ENCODE measurements around the gene CAVIN1.
"Not testable (repeated sequence)": the region's sequence is repeated elsewhere in the genome, so short reads cannot be mapped to it uniquely, and the experiment has no call there.

CAVIN1 gene

DNA sequence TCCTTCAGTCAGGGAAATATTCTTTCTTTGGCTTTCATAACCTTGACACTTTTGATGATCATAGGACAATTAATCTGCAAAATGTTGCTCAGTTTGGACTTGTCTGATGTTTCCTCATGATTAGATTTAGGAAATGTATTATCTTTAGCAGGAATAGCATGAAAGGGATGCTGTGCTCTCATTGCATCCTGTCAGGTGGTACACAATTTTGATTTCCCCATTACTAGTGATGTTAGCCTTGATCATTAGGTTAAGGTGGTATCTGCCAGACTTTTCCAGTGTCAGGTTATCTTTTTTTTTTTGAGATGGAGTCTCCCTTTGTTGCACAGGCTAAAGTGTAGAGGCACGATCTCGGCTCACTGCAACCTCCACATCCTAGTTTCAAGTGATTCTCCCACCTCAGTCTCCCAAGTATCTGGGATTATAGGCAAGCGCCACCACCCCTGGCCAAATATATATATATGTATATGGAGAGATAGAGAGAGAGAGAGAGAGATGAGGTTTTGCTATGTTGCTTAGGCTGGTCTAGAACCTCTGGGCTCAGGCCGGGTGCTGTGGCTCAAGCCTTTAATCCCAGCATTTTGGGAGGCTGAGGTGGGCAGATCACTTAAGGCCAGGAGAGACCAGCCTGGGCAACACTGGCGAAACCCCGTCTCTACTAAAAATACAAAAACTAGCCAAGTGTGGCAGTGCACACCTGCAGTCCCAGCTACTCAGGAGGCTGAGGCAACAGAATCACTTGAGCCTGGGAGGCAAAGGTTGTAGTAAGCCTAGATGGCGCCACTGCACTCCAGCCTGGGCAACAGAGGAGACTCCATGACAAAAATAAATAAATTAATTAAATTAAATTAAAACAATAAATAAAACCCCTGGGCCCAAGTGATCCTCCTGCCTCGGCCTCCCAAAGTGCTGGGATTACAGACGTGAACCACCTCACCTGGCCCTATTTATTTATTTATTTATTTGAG lies 15.8 kb upstream of the CAVIN1 start:
- DNase-seq: no peak

DNA sequence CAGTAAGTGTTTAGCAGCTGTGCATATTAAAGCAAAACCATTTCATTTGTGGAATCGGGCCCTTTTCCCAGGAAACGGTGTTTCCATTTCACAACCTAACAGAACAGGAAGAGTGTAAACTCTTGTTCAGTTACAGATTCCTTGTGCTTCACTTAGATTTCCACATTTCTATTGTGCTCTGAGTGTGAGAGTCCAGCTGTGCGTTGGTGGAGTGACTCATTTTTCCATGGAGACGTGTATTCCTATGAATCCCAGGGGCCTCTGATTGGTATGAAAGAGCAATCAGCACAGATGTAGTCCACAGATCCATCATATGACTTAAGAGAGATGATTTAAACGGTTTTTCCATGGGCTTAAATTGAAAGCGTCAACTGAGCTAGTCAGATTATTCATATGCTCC lies 13.3 kb upstream of the CAVIN1 start:
- no peak for DNase-seq

DNA sequence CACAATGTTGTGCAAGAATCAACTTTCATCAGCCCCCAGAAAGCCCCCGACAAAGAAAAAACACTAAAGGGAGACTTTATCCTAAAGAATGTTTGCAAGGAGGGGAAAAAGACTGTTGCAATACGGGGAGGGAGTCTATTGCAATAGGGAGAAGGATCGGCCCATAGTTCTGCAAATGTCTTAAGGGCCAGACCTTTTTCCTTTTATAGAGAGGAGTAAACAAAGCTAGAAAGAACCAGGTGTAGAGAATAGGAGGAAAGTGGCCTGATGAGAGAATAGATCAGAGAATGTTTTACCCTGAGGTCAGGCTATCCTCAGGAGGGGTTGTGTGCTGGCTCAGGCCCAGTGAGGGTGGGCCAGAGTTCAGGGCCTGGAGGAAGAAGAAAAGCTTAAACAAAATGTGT lies 8.7 kb upstream of the CAVIN1 start:
- no peak for DNase-seq

DNA sequence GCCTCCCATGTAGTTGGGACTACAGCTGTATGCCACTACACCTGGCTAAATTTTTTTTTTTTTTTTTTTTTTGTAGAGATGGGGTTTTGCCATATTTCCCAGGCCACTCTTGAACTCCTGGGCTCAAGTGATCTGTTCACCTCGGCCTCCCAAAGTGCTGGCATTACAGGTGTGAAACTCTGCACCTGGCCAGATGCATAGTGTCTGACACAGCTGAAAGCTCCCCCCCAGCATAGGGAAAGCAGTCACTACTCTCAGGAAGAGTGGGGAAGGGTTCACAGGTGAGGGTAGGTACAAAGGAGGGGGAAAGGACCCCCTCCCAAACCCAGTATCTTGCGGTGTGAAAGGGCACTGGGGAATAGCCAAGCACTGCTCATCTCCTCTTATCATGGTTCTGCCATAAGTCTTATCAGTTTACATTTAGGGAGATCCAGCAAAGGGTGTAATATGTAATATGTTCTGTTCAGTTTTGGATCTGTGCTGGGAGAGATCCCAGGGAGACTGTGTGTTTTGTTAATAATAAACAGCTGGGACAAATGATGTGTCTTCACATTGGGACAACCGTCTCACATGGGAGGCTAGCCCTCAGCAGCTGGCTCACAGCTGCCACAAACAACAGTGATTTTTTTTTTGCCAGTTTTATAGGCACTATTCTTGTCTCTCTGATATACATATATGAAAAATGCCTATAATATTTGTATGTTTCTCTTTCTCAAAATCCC lies 6.8 kb upstream of the CAVIN1 start:
- no peak for DNase-seq

DNA sequence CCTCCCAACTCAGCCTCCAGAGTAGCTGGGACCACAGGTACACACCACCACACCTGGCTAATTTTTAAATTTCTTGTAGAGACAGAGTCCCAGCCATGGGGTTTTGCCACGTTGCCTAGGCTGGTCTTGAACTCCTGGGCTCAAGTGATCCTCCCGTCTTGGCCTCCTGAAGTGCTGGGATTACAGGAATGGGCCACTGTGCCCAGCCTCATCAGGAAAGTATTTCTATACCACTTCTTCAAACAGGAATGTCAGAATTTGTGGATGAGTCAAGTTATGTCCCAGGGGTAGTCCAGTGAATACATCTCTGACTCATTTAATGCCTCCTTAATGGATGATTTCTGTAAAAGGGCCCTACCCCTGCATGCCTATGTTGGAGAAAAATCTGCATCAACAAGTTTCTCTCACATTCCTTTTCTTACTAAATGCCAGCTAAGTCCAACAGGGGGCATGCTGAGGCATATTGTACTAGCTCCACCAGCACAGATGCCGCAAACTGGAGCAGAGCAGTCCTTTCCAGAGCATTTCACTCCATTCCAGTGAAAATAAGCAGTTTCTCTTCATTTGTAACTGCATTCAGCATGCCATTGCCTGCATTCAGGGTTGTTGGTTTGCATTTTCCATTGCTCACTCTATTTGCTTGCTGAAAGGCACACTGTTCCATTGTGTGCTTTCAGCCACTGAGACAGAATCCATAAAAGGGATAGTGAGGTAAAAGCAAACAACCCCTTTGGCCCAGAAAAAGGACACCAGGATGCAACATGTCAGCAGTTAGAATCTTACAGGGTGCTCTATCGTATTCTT lies 5.3 kb upstream of the CAVIN1 start:
- peak; percentile 41 for DNase-seq

DNA sequence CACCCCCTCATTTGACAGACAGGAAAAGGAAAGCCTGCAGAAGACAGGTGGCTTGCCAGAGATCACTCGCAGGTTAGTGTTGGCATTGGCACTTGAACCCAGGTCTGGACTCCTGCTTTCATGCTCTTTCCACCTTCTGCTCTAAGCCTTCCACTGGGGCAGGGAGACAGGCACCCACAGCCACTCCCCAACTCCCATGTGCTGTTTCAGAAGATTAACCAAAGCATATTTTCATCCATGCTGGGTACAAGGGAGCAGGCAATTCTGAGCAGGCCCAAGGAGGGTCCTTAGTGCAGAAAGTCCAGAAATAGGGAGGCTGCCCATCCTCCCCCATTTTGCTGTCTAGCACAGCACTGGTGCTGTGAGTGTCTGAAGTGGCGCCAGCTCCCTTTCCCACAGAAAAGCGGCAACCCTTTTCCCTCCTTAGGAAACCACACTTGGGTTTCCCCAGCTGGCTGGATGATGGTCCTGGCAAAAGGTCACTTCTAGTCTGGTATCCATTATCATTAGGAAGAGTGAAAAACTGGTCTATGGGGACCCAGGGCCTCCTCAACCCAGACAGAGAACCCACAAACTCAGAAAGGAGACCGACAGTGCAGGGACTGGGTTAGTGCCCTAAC lies 2.0 kb upstream of the CAVIN1 start:
- DNase-seq: no peak

DNA sequence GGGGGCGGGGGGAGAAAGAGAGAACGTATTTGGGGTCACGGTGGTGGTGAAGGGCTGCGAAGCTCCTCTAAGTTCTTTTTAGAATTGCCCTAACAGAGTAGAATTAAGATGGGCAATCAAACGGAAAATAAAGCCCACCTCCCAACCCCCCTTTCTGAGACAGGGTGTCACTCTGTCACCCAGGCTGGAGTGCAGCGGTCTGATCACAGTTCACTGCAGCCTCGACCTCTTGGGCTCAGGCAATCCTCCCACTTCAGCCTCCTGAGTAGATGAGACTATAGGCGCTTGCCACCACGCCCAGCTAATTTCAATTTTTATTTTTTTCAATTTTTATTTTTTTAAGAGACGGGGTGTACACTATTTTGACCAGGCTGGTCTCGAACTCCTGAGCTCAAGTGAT lies 710 bp upstream of the CAVIN1 start:
- DNase-seq: no peak

DNA sequence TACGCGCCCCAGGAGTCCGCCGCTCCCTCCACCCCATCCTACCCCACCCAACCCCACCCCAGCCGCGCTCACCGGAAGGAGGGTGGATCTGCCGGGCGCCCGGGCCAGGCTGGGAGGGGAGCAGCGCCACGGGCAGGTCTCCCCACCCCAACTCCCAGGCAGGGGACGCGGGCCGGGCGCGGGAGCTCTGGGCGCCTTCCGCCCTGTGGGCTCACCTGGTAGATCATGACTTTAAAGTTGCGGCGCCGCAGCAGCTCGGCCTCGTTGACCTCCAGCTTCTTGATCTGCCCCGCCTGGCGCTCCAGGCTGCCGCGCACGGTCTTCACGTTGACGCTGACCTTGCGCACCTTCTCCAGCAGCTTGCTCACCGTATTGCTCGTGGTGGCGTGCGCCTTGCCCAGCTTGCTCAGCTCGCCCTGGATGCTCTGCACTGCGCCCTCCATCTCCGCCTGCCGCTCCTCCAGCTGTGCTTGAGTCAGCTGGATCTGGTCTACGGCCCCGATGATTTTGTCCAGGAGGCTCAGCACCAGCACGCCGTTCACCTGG lies 571 bp downstream of the CAVIN1 start:
- DNase-seq: no peak

DNA sequence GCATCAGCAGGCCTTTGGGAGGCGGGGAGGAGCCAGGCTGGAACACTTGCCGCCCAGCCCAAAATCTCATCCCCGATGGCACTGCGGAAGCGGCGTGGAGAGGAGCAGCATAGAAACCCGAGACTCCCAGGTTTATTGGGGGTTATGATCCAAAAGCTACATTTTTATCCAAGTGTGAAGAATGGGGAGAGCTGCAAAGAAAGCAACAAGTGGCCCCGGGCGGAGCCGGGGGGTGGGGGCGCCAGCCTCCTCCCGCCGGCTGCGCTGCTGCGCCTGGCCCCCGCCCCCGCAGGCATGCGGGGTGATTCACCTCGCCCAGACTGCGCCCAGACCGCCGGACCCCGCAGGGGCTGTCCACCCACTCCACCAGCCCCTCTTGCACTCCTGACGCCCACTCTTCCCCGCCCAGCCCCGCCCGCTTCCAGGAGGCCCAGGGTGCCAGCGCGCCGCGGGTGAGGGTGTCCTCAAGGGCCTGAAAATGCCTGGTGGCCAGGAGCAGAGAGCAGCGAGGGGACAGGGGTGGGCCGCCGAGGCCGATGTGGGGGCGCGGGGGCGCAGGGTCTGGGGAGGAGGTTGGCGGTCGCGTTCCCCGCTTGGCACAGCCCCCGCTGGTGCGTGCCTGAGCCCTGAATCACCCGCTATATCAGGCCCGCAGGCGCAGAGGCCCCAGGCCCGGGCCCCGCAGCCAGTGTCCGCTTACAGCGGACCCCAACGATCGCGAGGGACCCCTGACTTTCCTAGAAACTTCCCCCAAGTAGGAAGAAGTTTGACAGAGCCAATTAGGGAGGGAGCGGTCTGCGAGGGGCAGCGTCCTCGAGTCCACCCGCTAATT lies 1.3 kb downstream of the CAVIN1 start:
- DNase-seq: peak; percentile 51

DNA sequence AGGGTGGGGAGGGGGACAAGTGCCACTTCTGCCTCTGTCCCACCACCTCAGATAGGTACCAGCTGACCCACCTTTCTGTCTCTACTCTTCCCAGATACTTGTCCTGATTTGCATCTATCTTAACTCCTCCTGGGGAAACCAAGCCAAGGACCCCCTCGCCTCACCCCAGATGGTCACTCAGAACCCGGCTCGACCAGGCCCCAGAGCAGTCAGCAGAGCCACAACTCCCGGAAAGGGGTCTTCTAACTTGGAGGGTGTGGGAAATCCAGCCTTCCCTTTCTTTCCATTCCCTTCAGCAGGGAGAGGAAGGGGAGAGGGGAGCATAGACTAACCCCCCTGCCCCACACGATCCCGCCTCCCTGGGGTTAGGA lies 1.9 kb downstream of the CAVIN1 start:
- DNase-seq: no peak

DNA sequence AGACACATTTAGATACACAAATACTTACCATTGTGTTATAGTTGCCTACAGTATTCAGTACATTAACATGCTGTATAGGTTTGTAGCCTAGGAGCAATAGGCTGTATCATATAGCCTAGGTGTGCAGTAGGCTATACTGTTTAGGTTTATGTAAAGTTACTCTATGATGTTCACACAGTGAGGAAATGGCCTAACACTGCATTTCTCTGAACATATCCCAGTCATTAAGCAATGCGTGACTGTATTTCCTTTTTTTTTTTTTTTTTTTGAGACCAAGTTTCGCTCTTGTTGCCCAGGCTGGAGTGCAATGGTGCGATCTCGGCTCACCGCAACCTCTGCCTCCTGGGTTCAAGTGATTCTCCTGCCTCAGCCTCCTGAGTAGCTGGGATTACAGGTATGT lies 5.1 kb downstream of the CAVIN1 start:
- not testable (repeated sequence) for DNase-seq

DNA sequence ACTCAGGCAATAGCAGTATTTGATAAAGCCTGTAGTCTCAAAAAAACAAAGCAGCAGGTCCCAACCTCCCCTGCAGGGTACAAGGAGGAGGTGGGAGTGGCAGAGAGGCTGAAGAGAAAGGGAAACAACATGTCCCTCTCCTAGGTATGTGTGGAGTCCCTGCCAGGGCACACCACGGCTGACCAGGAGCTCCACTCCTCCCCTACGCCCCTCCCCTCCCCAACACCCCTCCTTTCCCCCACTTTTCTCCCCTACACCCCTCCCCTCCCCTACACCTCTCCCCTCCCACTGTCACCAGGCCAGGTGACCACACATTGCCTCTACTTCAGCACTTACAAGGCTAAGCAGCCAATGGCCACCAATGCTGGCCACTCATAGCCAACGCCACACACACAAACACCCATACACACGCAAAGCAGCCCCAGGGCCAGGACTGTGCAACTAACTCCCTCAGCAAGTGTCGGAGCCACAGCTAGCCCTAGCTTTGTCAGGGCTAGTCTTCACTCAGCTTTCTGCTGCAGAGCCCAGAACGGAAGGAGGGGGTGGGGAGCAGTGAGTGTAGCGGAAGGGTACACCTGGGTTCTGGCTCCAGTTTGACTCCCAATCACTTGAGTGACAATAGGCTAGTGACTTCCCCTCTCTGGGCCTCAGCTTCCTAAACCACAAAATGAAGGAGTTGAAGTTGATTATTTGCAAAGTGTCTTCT lies 8.2 kb downstream of the CAVIN1 start:
- no peak for DNase-seq

DNA sequence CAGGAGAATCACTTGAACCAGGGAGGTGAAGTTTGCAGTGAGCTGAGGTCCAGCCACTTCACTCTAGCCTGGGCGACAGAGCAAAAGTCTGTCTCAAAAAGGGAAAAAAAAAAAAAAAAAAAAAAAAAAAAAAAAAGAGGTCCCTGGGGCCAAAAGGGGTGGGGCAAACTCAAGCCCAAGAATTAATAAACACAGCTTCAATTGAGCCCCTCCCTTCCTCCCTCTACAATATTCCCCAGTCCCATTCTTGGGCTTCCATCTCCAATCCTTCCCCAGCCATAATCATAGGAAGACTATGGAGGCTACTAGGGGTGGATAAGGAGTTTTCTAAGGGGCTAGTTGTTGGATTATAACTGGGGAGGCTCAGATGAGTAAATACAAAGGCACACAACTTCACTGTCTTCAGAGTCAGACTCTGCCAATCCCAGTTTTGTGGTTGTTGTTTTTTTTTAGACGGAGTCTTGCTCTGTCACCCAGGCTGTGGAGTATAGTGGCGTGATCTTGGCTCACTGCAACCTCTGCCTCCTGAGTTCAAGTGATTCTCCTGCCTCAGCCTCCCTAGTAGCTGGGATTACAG lies 9.5 kb downstream of the CAVIN1 start:
- DNase-seq: no peak

DNA sequence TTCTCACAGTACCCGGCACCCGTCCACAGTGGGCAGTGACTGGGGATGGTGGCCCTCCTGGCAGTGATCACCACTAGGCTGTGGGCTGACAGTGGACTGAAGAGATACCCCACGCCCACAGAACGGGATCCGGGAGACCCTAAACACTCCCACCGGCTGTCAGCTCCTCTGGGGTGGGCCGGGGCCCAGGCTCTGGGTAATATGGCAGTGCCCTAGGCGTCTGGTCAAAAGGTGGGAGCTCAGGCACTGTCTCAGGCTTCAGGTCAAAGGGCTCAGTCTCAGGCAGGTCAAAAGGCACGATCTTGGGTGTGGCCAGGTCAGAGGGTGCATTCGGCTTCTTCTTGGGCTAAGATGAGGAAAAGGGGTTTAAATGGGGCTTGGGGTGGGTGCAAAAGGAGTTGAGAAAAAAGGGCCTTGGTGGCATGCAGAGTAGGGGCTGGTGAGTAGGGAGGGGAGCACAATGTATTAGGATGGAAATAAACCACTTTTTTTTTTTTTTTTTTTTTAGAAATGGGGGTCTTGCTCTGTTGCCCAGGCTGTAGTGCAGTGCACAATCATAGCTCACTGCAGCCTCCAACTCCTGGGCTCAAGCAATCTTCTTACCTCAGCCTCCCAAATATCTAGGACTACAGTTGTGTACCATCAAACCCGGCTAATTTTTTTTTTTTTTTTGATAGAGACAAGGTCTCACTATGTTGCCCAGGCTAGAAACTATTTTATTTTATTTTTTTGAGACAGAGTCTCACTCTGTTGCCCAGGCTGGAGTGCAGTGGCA lies 11.0 kb downstream of the CAVIN1 start:
- DNase-seq: no peak

DNA sequence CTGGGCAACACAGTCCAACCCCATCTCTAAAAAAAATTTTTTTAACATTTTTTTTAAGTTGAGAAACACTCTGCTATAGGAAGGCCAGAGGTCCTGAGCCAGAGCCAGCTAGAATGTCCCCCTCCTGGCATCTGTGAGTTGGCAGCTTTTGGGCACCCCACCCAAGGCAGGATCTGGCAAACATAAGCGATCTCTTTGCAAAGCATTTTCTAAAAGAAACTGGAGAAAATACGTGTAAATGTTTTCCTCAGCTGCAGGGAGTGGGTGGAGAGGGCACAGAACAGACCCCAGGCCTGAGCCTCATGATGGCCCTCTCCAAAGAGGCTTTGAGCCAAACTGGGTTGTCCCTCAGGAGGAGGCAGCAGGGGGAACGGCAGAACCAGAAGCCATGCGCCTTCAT lies 11.7 kb downstream of the CAVIN1 start:
- DNase-seq: no peak

DNA sequence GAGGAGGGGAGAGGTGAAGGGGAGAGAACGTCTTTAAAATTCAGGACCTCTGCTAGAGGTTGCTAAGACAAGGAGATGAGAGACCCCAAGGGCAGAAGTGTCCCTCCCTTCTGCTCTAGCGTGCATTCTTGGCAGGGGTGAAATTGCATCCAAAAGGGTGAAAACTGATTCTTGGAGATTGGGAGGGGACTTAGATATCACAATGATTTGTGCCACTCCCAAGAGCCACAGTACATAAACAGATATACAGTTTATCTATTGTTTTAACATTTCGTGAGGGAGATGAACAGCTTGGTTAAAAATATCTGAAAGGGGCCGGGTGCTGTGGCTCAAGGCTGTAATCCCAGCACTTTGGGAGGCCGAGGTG lies 12.8 kb downstream of the CAVIN1 start:
- no peak for DNase-seq

DNA sequence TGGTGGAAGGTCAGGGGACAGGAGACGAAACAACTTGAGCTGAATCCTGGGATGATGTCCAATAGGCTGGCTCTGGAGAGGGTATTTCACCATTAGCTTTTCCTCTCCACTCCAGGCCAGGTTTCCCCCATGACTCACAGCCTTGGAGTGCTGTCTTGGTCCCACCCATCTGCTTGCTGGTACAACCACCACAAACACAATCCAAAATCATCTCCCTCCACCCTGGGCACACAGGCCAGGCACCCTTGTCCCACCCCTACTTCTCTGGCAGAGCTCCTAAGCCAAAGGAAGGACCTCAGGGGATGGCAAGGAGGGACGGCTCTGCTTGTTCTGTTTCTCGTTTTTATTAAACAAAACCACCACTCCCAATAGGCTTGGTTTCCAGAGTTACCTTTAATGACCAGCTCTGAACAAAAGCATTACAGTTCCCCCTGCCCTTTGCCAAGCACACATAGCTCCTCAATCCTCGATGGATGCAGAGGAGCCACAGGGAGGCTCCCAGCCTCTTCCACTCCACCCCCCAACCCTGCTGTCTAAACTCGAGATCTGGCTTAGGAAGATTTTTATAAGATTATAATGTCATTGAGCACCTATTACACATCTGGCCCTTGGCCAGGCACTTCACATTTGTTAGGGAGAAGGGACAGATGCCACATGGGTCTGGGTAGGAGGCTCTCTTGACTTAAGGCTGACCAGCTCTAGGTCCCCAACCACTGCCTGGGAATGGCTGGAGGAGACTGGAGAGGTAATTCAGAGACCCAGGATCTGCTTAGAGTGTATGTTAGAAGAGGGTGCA lies 13.3 kb downstream of the CAVIN1 start:
- DNase-seq: no peak

DNA sequence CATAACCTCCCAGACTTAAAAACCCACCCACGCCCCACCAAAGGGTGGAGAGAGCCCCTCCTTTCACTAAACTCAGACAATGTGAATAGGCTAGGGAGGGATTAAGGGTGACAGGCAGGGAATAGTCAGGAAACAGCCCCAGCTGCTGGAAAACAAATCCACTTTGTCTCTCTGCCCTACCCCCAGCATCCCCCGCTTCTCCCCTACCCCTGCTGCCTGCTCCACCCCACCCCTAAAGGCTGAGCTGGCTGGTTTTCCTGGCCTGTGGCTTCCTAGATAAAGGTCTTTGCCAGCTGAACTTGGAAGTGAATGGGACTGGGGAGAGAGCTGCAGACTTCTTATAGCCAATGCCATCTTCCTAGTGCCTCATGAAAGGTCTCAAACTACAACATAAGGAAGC lies 15.0 kb downstream of the CAVIN1 start:
- no peak for DNase-seq
